HEK293 (cell line): Measurements from ENCODE around the gene SPTBN1.

ENCODE experiments used
- REST ChIP-seq: fragments of 450-650 bp; formaldehyde crosslinking; IDR thresholded peaks from 2 replicates; pipeline ENCODE4 v1.5.1; 2016; ENCODE audit warnings: missing biosample characterization, missing genetic modification characterization
- ZNF639 ChIP-seq: fragments of 450-650 bp; formaldehyde crosslinking; IDR thresholded peaks from 2 replicates; pipeline ENCODE4 v1.5.1; 2016; ENCODE audit warnings: missing biosample characterization, missing genetic modification characterization

- TF ChIP-seq ZNF639 (tag by site-specific recombination) = no peak
- TF ChIP-seq REST = no peak
These were observed 154.6 kb downstream of the SPTBN1 start for GRCh38 chr2:54610700-54611099.
